HepG2 (cell line): ENCODE data around the gene PJA2. TPM values are rescaled to one million over a fixed set of nuclear protein-coding genes. Genes with fewer than 3 reads are reported as not detected.

Experiments used
- ATAC-seq: fragments of 200-7000 bp; cut with Tn5 transposase; 3 replicates; pipeline ENCODE4 v1.9.1; 2020; ENCODE audit warnings: mild to moderate bottlenecking, moderate library complexity
- BruUV-seq: library from RNA; stranded (reverse); fragments of 400-500 nt; replicated peaks from 2 replicates; lab custom pipeline; 2021; lab: Mats Ljungman, UMichigan
- CTCF ChIA-PET: fragments of 300-600 bp; formaldehyde crosslinking; extraction: SDS; loops from one replicate; lab custom pipeline; 2021; ENCODE audit warnings: low total read pairs, inconsistent platforms, low intra/inter-chr PET ratio; lab: Yijun Ruan, JAX
- POLR2A ChIA-PET: fragments of 350-600 bp; sonication (Branson Sonifier 250); formaldehyde crosslinking; loops from one replicate; lab custom pipeline; 2020; ENCODE audit warnings: antibody characterized with exemption, inconsistent platforms; lab: Yijun Ruan, JAX
- DNase-seq: peaks from one replicate; pipeline ENCODE4 v3.0.0-alpha.2; 2015; ENCODE audit warnings: low spot score
- FAIRE-seq: peaks from 3 replicates; lab custom pipeline; 2011; peaks lifted over from hg19 to GRCh38; lab: Jason Lieb, UNC
- H2AFZ ChIP-seq: one replicate; pipeline ENCODE4 v1.6.1; 2011; ENCODE audit warnings: low read length, inconsistent platforms
- H3K27ac ChIP-seq: fragments of 300-600 bp; 3 replicates; pipeline ENCODE4 v1.8.0; 2011; ENCODE audit warnings: mixed run types, mild to moderate bottlenecking, mixed read lengths, low read length, inconsistent platforms; ENCODE audit not compliant: insufficient read depth; ENCODE audit errors: extremely low read length
- H3K27me3 ChIP-seq, 2 experiments: fragments of 200-600 bp in 1 of 2; 2 replicates in 1 of 2; 3 replicates in 1 of 2; pipeline versions ENCODE4 v1.6.0 to v1.8.0; 2011; ENCODE audit warnings: low read length in 2 of 2, mild to moderate bottlenecking in 2 of 2, moderate library complexity in 2 of 2, inconsistent platforms in 1 of 2; ENCODE audit not compliant: insufficient read depth in 2 of 2, control insufficient read depth in 1 of 2
- H3K36me3 ChIP-seq, 2 experiments: fragments of 200-600 bp in 1 of 2; replicated peaks in 1 of 2; 2 replicates in 1 of 2; 3 replicates in 1 of 2; pipeline versions ENCODE4 v1.5.1 to v1.8.0; 2011; ENCODE audit warnings: low read length in 2 of 2, inconsistent platforms in 1 of 2; ENCODE audit not compliant: insufficient read depth in 2 of 2, control insufficient read depth in 1 of 2
- H3K4me1 ChIP-seq: 2 replicates; pipeline ENCODE4 v1.5.1; 2012; ENCODE audit warnings: low read length, inconsistent platforms; ENCODE audit not compliant: insufficient read depth
- H3K4me2 ChIP-seq: 2 replicates; pipeline ENCODE4 v1.6.0; 2011; ENCODE audit warnings: low read depth, low read length, inconsistent platforms
- H3K4me3 ChIP-seq, 3 experiments: fragments of 200-600 bp in 1 of 3; sonication (generic), shearing (Covaris generic) in 1 of 3; replicated peaks in 1 of 3; 2 replicates each; pipeline ENCODE4 v1.5.1; 2011 to 2016; ENCODE audit warnings: low read length in 3 of 3, inconsistent platforms in 2 of 3, low read depth in 2 of 3, mild to moderate bottlenecking in 2 of 3, control low read depth in 1 of 3, mixed read lengths in 1 of 3; ENCODE audit not compliant: insufficient read depth in 1 of 3
- H3K79me2 ChIP-seq: one replicate; pipeline ENCODE4 v1.6.1; 2011; ENCODE audit warnings: low read length, inconsistent platforms; ENCODE audit not compliant: insufficient read depth
- H3K9ac ChIP-seq: 2 replicates; pipeline ENCODE4 v1.6.0; 2011; ENCODE audit warnings: mild to moderate bottlenecking, low read depth, low read length, inconsistent platforms; ENCODE audit not compliant: insufficient read depth
- H3K9me3 ChIP-seq: 2 replicates; pipeline ENCODE4 v1.5.1; 2012; ENCODE audit warnings: mild to moderate bottlenecking, low read length
- H4K20me1 ChIP-seq: 2 replicates; pipeline ENCODE4 v1.6.0; 2011; ENCODE audit warnings: inconsistent platforms, mild to moderate bottlenecking, low read length, moderate library complexity; ENCODE audit not compliant: insufficient read depth
- ETS1 ChIP-seq: sonication (generic); formaldehyde crosslinking; IDR thresholded peaks from 2 replicates; pipeline ENCODE4 v1.4.0; 2020; ENCODE audit warnings: missing genetic modification reagents
- LBX2 ChIP-seq: sonication (generic); formaldehyde crosslinking; IDR thresholded peaks from 2 replicates; pipeline ENCODE4 v1.5.0; 2020; ENCODE audit warnings: missing genetic modification reagents, mild to moderate bottlenecking, borderline replicate concordance
- MIER2 ChIP-seq: IDR thresholded peaks from 2 replicates; pipeline ENCODE4 v1.6.1; 2016; ENCODE audit warnings: missing biosample characterization, missing genetic modification reagents
- ZNF574 ChIP-seq: sonication (generic); formaldehyde crosslinking; IDR thresholded peaks from 2 replicates; pipeline ENCODE4 v1.4.0; 2020; ENCODE audit warnings: missing genetic modification reagents
- WGBS: methylation state at CpG from one replicate; pipeline ENCODE4 v1.1.6; 2017; ENCODE audit warnings: low lambda C conversion rate; 5-methylcytosine and 5-hydroxymethylcytosine counted together
- in situ Hi-C: cut with HindIII; loops from 2 replicates; pipeline ENCODE4 v1.10.0; 2017; ENCODE audit warnings: low pct_unique_long_range_greater_than_20kb; ENCODE audit not compliant: extremely low pct_ligation_motif_present
- intact Hi-C: fragments of 100-400 bp; cut with micrococcal nuclease; formaldehyde crosslinking; loops from one replicate; pipeline ENCODE4 v1.10.0; 2022; ENCODE audit not compliant: unreplicated experiment
- polyA plus RNA-seq, 8 experiments: library from polyadenylated mRNA; depleted of rRNA in 3 of 8; stranded (reverse) in 7 of 8; unstranded in 1 of 8; fragments of >200 nt; fragmentation: Illumina TruSeq in 4 of 8; extraction: Trizol in 4 of 8; gene quantifications; 2 replicates each; pipeline versions ENCODE4 v1.2.1 to v1.2.3, GENCODE V29; 2011 to 2016; ENCODE audit warnings: low read depth in 4 of 8, missing spikeins in 1 of 8, mixed read lengths in 1 of 8; ENCODE audit not compliant: insufficient read depth in 1 of 8
- total RNA-seq, 5 experiments: library from RNA; depleted of rRNA; stranded (reverse); fragments of >200 nt; fragmentation: Illumina TruSeq; extraction: Trizol; gene quantifications; 2 replicates each; pipeline ENCODE4 v1.2.3, GENCODE V29; 2016; ENCODE audit warnings: low read depth in 1 of 5

Gene PJA2
- total and polyA plus RNA-seq, 2 of the 13 experiments (the other 11 are each of a cell fraction or from before 2014, with no cell fraction given) = 39.4 to 41.4 TPM

GRCh38 chr5:109439590-109439989 is 29.8 kb upstream of the PJA2 start:
- Histone ChIP-seq H3K79me2 (no peaks in the 10 kb centered on the region), H3K4me3 (no peak overlapping the region), H3K4me2 (no peak overlapping the region), H3K4me1 (no peaks in the 10 kb centered on the region), H3K27me3 (no peaks in the 10 kb centered on the region), H3K9me3 (no peaks in the 10 kb centered on the region), H4K20me1 (no peaks in the 10 kb centered on the region), H3K9ac (no peak overlapping the region), H2AFZ (no peak overlapping the region)
- 86% methylated on average over 1 of the region's 1 CpG for WGBS
- FAIRE-seq = no peak
- intact Hi-C loops = no loop called here
- TF ChIP-seq MIER2 (CRISPR knock-in tag) = no peak
- no peak for TF ChIP-seq LBX2 (CRISPR knock-in tag)
- no peak for TF ChIP-seq ZNF574
- TF ChIP-seq ETS1 (CRISPR knock-in tag) = no peak
- TF ChIP-seq, all 625 proteins: peak for 0
- no TSS peak for BruUV-seq
- no peak overlapping the region for H3K27ac ChIP-seq
- DNase-seq (no peak), ATAC-seq (no peak)
- in situ Hi-C loops = no loop called here
- CTCF ChIA-PET = no interaction called here
- POLR2A ChIA-PET = no interaction called here
- no peaks in the 10 kb centered on the region for H3K36me3 ChIP-seq
